ENCODE data around the gene MYLK4.
A peak's percentile ranks its signal among the peaks of the same experiment; 100 is the strongest.

The MYLK4 gene

DNA sequence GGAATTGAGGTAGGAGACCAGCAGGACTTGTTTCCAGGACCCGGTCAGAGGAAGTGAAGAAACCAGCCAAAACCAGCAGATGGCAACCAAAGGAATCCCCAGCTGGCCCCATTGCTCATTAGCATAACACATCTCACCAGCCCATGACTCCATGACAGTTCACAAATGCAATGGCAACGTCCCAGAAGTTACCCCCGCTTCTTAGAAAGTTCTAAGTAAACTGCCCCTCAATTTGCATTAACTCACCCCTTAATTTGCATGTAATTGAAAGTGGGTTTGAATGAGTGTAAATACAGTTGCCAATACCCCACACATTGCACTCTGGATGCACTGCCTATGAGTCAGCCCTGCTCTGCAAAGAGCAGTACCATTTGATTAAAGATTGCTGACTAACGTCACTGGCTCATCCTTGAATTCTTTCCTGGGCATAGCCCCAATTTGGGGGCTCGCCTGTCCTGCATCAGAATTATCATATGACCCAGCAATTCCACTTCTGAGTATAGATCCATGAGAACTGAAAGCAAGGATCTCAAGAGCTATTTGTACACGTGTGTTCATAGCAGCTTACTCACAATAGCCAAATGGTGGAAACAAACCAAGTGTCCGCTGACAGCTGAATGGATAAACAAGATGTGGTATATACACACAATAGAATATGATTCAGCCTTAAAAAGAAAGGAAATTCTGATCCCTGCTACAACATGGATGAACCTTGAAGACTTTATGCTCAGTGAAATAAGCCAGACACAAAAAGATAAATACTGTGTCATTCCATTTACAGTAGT, 36.4 kb downstream of the MYLK4 start:
- Histone ChIP-seq H3K4ac (ENCODE audit: low read depth, low read length) (no peak overlapping the region), H2AFZ (ENCODE audit: insufficient read depth, low read length, poor library complexity) (no peak overlapping the region), H3K14ac (ENCODE audit: low read length) (no peak overlapping the region), H3K9me3 (ENCODE audit: insufficient read depth, low read depth, low read length) (peaks cover 4% of the 10 kb centered on the region), H3K27me3 (ENCODE audit: insufficient read depth, low read length) (no peaks in the 10 kb centered on the region), H3K36me3 (ENCODE audit: control insufficient read depth in 1 of 2, insufficient read depth in 2 of 2, low read length in 2 of 2) (no peaks in the 10 kb centered on the region), H2BK12ac (ENCODE audit: low read length) (no peak overlapping the region), H3K23ac (ENCODE audit: low read length) (no peak overlapping the region), H3K4me2 (ENCODE audit: low read length) (no peak overlapping the region), H3K9ac (ENCODE audit: low read length) (no peak overlapping the region), H4K91ac (ENCODE audit: low read depth, low read length) (no peak overlapping the region), H3K4me3 (ENCODE audit: low read depth, low read length) (no peak overlapping the region), H3K79me1 (ENCODE audit: low read length) (no peaks in the 10 kb centered on the region), H2BK5ac (ENCODE audit: low read depth, low read length, poor library complexity) (no peak overlapping the region), H2BK120ac (ENCODE audit: insufficient read depth, low read length, poor library complexity) (no peak overlapping the region), H4K12ac (ENCODE audit: low read depth, low read length) (no peak overlapping the region), H3K4me1 (ENCODE audit: control insufficient read depth in 1 of 2, insufficient read depth in 2 of 2, low read length in 2 of 2) (no peaks in the 10 kb centered on the region), H3K79me2 (ENCODE audit: control insufficient read depth, insufficient read depth, low read length, poor library complexity) (no peaks in the 10 kb centered on the region), H4K8ac (ENCODE audit: low read depth, low read length) (no peak overlapping the region), H3K18ac (ENCODE audit: low read length) (no peak overlapping the region), H2AK5ac (ENCODE audit: low read length) (no peak overlapping the region), H3K27ac (ENCODE audit: low read depth, low read length) (no peak overlapping the region)
- peak; percentile 43 to 81 for DNase-seq
- no CpG with 5 or more reads among the region's 7 CpGs for WGBS (ENCODE audit: extremely low coverage, insufficient coverage, insufficient read length)

DNA sequence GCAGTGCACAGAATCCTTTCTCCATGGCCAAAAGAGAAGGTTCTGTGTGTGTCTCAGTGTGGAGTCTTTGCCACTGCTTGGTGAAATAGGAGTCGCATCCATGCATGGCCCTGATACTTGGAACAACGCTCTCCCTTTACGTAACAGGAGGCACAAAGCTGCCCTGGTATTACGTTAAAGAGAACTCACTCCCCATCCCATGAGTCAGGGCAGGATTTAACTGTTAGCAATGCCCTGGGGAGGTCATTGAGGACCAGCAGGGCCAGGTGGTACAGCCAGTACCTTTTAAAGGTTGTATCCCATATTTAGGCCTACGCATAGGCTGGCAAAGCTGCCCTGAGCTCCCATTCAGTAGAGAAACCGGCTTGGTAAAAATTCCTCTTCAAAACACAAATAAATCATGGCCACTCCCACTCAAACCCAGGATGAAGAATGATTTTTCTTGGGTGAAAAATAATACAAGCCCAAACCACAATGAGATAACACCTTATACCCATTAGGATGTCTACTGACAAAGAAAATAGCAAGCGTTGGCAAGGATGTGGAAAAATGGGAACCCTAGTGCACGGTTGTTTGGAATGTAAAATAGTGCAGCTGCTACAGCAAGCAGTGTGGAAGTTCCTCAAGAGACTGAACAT, 37.1 kb downstream of the MYLK4 start:
- H4K91ac ChIP-seq (ENCODE audit: low read depth, low read length), result no peak overlapping the region
- no CpG with 5 or more reads among the region's 8 CpGs for WGBS (ENCODE audit: extremely low coverage, insufficient coverage, insufficient read length)

DNA sequence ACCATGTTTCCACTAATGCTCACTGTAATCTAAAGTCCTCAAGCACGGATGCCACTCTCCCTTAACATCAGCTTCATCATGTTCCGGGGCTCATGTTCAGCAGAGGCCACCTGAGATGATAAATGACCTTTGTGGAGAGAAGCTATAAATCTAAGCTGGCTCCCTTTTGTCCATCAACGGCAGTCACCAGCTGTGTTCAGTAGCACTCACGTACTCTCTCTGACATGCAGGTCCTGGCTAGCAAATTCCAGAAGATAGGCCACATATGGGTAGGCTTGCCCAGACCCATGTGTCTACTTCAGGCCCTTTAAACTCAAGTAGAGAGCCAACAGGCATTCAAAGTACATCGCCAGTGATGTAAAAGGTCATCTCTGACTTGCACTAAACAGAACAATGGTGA, 38.6 kb downstream of the MYLK4 start:
- Histone ChIP-seq H2AFZ (ENCODE audit: insufficient read depth, low read length, poor library complexity) (no peak overlapping the region), H2BK12ac (ENCODE audit: low read length) (no peak overlapping the region), H3K4me2 (ENCODE audit: low read length) (no peak overlapping the region), H3K9ac (ENCODE audit: low read length) (no peak overlapping the region), H2BK120ac (ENCODE audit: insufficient read depth, low read length, poor library complexity) (no peak overlapping the region), H3K36me3 (ENCODE audit: control insufficient read depth in 1 of 2, insufficient read depth in 2 of 2, low read length in 2 of 2) (no peaks in the 10 kb centered on the region), H3K79me2 (ENCODE audit: control insufficient read depth, insufficient read depth, low read length, poor library complexity) (no peaks in the 10 kb centered on the region), H3K27ac (ENCODE audit: low read depth, low read length) (no peak overlapping the region), H3K27me3 (ENCODE audit: insufficient read depth, low read length) (no peaks in the 10 kb centered on the region), H3K4me3 (ENCODE audit: low read depth, low read length) (no peak overlapping the region), H3K14ac (ENCODE audit: low read length) (no peak overlapping the region), H3K23ac (ENCODE audit: low read length) (no peak overlapping the region), H3K4me1 (ENCODE audit: control insufficient read depth in 1 of 2, insufficient read depth in 2 of 2, low read length in 2 of 2) (no peaks in the 10 kb centered on the region), H3K79me1 (ENCODE audit: low read length) (no peaks in the 10 kb centered on the region), H2BK5ac (ENCODE audit: low read depth, low read length, poor library complexity) (no peak overlapping the region), H3K4ac (ENCODE audit: low read depth, low read length) (no peak overlapping the region), H2AK5ac (ENCODE audit: low read length) (no peak overlapping the region), H4K12ac (ENCODE audit: low read depth, low read length) (no peak overlapping the region), H3K9me3 (ENCODE audit: insufficient read depth, low read depth, low read length) (peaks cover 5% of the 10 kb centered on the region), H4K91ac (ENCODE audit: low read depth, low read length) (no peak overlapping the region), H4K8ac (ENCODE audit: low read depth, low read length) (no peak overlapping the region), H3K18ac (ENCODE audit: low read length) (no peak overlapping the region)
- no CpG with 5 or more reads among the region's 5 CpGs for WGBS (ENCODE audit: extremely low coverage, insufficient coverage, insufficient read length)
- peak in 1 of 2 donors; percentile 36 for DNase-seq

More for the DNA sequence above, 37.1 kb downstream of the MYLK4 start:
- H2BK120ac ChIP-seq (ENCODE audit: insufficient read depth, low read length, poor library complexity), result no peak overlapping the region
- H3K9ac ChIP-seq (ENCODE audit: low read length), result no peak overlapping the region
- no peak overlapping the region for H3K4ac ChIP-seq (ENCODE audit: low read depth, low read length)
- peaks cover 5% of the 10 kb centered on the region for H3K9me3 ChIP-seq (ENCODE audit: insufficient read depth, low read depth, low read length)
- no peaks in the 10 kb centered on the region for H3K4me1 ChIP-seq (ENCODE audit: control insufficient read depth in 1 of 2, insufficient read depth in 2 of 2, low read length in 2 of 2)
- no peaks in the 10 kb centered on the region for H3K27me3 ChIP-seq (ENCODE audit: insufficient read depth, low read length)
- H2BK5ac ChIP-seq (ENCODE audit: low read depth, low read length, poor library complexity), result no peak overlapping the region
- H3K79me2 ChIP-seq (ENCODE audit: control insufficient read depth, insufficient read depth, low read length, poor library complexity), result no peaks in the 10 kb centered on the region
- peak in 1 of 2 donors; percentile 29 for DNase-seq
- no peak overlapping the region for H2AK5ac ChIP-seq (ENCODE audit: low read length)
- H3K36me3 ChIP-seq (ENCODE audit: control insufficient read depth in 1 of 2, insufficient read depth in 2 of 2, low read length in 2 of 2), result no peaks in the 10 kb centered on the region
- H3K14ac ChIP-seq (ENCODE audit: low read length), result no peak overlapping the region
- H3K4me3 ChIP-seq (ENCODE audit: low read depth, low read length), result no peak overlapping the region
- H3K79me1 ChIP-seq (ENCODE audit: low read length), result no peaks in the 10 kb centered on the region
- no peak overlapping the region for H4K12ac ChIP-seq (ENCODE audit: low read depth, low read length)
- no peak overlapping the region for H4K8ac ChIP-seq (ENCODE audit: low read depth, low read length)
- H2BK12ac ChIP-seq (ENCODE audit: low read length), result no peak overlapping the region
- H2AFZ ChIP-seq (ENCODE audit: insufficient read depth, low read length, poor library complexity), result no peak overlapping the region
- no peak overlapping the region for H3K23ac ChIP-seq (ENCODE audit: low read length)
- no peak overlapping the region for H3K4me2 ChIP-seq (ENCODE audit: low read length)
- H3K18ac ChIP-seq (ENCODE audit: low read length), result no peak overlapping the region
- no peak overlapping the region for H3K27ac ChIP-seq (ENCODE audit: low read depth, low read length)

DNA sequence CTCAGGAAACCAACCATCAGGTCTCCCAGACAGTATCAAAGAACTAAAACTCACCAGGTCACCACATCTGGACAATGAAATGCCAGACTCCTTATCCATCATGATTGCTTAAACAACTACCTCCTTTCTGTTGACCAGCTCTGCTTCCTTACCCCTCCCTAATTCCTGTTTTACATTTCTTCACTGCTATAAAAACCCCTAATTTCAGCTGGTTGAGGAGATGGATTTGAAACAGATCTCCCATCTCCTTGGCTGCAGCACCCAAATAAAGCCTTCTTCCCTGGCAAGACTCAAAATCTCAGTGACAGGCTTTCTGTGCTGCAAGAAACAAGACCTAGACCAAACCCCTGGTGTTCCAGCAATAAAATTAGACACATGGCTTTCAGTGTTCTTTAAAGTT, 40.3 kb downstream of the MYLK4 start:
- Histone ChIP-seq H3K9me3 (ENCODE audit: insufficient read depth, low read depth, low read length) (peaks cover 5% of the 10 kb centered on the region), H3K14ac (ENCODE audit: low read length) (no peak overlapping the region), H2AFZ (ENCODE audit: insufficient read depth, low read length, poor library complexity) (no peak overlapping the region), H3K4ac (ENCODE audit: low read depth, low read length) (no peak overlapping the region), H3K36me3 (ENCODE audit: control insufficient read depth in 1 of 2, insufficient read depth in 2 of 2, low read length in 2 of 2) (no peaks in the 10 kb centered on the region), H2BK120ac (ENCODE audit: insufficient read depth, low read length, poor library complexity) (no peak overlapping the region), H3K9ac (ENCODE audit: low read length) (no peak overlapping the region), H3K4me3 (ENCODE audit: low read depth, low read length) (no peak overlapping the region), H4K8ac (ENCODE audit: low read depth, low read length) (no peak overlapping the region), H4K91ac (ENCODE audit: low read depth, low read length) (no peak overlapping the region), H2BK5ac (ENCODE audit: low read depth, low read length, poor library complexity) (no peak overlapping the region), H3K18ac (ENCODE audit: low read length) (no peak overlapping the region), H3K79me1 (ENCODE audit: low read length) (no peaks in the 10 kb centered on the region), H2BK12ac (ENCODE audit: low read length) (no peak overlapping the region), H3K27me3 (ENCODE audit: insufficient read depth, low read length) (no peaks in the 10 kb centered on the region), H2AK5ac (ENCODE audit: low read length) (no peak overlapping the region), H3K27ac (ENCODE audit: low read depth, low read length) (no peak overlapping the region), H4K12ac (ENCODE audit: low read depth, low read length) (no peak overlapping the region), H3K4me2 (ENCODE audit: low read length) (no peak overlapping the region), H3K79me2 (ENCODE audit: control insufficient read depth, insufficient read depth, low read length, poor library complexity) (no peaks in the 10 kb centered on the region), H3K23ac (ENCODE audit: low read length) (no peak overlapping the region), H3K4me1 (ENCODE audit: control insufficient read depth in 1 of 2, insufficient read depth in 2 of 2, low read length in 2 of 2) (no peaks in the 10 kb centered on the region)
- no peak for DNase-seq

All from trophoblast cell (in vitro differentiated cells and primary cell).